Endodermal cell (in vitro differentiated cells): Measurements from ENCODE around the gene CRHR1. TPM values are rescaled to one million over a fixed set of nuclear protein-coding genes. Genes with fewer than 3 reads are reported as not detected.

Source experiments
- DNase-seq: peaks from one replicate; pipeline ENCODE4 v3.0.0-alpha.2; 2017
- H3K27ac ChIP-seq: 2 replicates; pipeline ENCODE4 v1.5.1; 2013; ENCODE audit warnings: mild to moderate bottlenecking, low read depth, low read length, moderate library complexity
- H3K27me3 ChIP-seq: 2 replicates; pipeline ENCODE4 v1.6.1; 2013; ENCODE audit warnings: mild to moderate bottlenecking, low read length, moderate library complexity; ENCODE audit not compliant: insufficient read depth, control insufficient read depth, poor library complexity, severe bottlenecking
- H3K36me3 ChIP-seq: 2 replicates; pipeline ENCODE4 v1.7.0; 2013; ENCODE audit warnings: mild to moderate bottlenecking, low read length, moderate library complexity; ENCODE audit not compliant: control insufficient read depth, insufficient read depth
- H3K4me1 ChIP-seq: one replicate; pipeline ENCODE4 v1.7.0; 2013; ENCODE audit warnings: low read length; ENCODE audit not compliant: control insufficient read depth, insufficient read depth
- H3K4me3 ChIP-seq: 2 replicates; pipeline ENCODE4 v1.5.1; 2013; ENCODE audit warnings: mild to moderate bottlenecking, low read length, moderate library complexity
- H3K9ac ChIP-seq: 2 replicates; pipeline ENCODE4 v1.6.1; 2013; ENCODE audit warnings: mild to moderate bottlenecking, low read length, moderate library complexity; ENCODE audit not compliant: poor library complexity, severe bottlenecking; ENCODE audit errors: extremely low read depth
- H3K9me3 ChIP-seq: 2 replicates; pipeline ENCODE4 v1.6.1; 2013; ENCODE audit warnings: mild to moderate bottlenecking, low read length, moderate library complexity; ENCODE audit not compliant: control insufficient read depth
- H3K27ac Mint-ChIP-seq: 2 replicates; pipeline ENCODE4 v1.8.0; 2020; ENCODE audit warnings: mixed read lengths
- H3K27me3 Mint-ChIP-seq: 2 replicates; pipeline ENCODE4 v1.8.0; 2021; ENCODE audit warnings: mild to moderate bottlenecking, mixed read lengths; ENCODE audit not compliant: insufficient read depth
- H3K36me3 Mint-ChIP-seq: 2 replicates; pipeline ENCODE4 v1.8.0; 2020; ENCODE audit warnings: low read depth, mixed read lengths
- H3K4me1 Mint-ChIP-seq: 2 replicates; pipeline ENCODE4 v1.8.0; 2020; ENCODE audit warnings: mixed read lengths
- H3K4me3 Mint-ChIP-seq: 2 replicates; pipeline ENCODE4 v1.8.0; 2020; ENCODE audit warnings: mild to moderate bottlenecking, moderate library complexity, mixed read lengths
- H3K9me3 Mint-ChIP-seq: 2 replicates; pipeline ENCODE4 v1.8.0; 2020; ENCODE audit warnings: mild to moderate bottlenecking, mixed read lengths
- CTCF ChIP-seq: fragments of 200-600 bp; sonication (generic); conservative IDR thresholded peaks from 2 replicates; pipeline ENCODE4 v1.5.0; 2021; ENCODE audit warnings: antibody characterized with exemption, mild to moderate bottlenecking
- whole genome bisulfite sequencing, 2 experiments: methylation state at CpG; one replicate each; pipeline versions ENCODE4 v1.1.5 to v1.1.7; 2013; ENCODE audit warnings: missing lambda C conversion rate in 2 of 2, mixed read lengths in 1 of 2; ENCODE audit not compliant: insufficient coverage in 1 of 2, insufficient read length in 1 of 2; 5-methylcytosine and 5-hydroxymethylcytosine counted together
- total RNA-seq, 2 donors: library from RNA; stranded (reverse); fragmentation: NEBNext Ultra II Directional in 1 of 2; extraction: Animal tissue kit (Norgen Biotek cat#: 25700) in 1 of 2; gene quantifications; 2 replicates in 1 of 2; 3 replicates in 1 of 2; pipeline ENCODE4 v1.2.1, GENCODE V29; 2021

CRHR1 gene
- total RNA-seq, 2 donors from 2014 or later, result 0.81 to 1.8 TPM

- Histone ChIP-seq H3K36me3 (no peaks in the 10 kb centered on the region), H3K4me1 (no peaks in the 10 kb centered on the region), H3K9me3 (no peaks in the 10 kb centered on the region), H3K27ac (no peak overlapping the region), H3K4me3 (no peak overlapping the region), H3K27me3 (peaks cover 7% of the 10 kb centered on the region), H3K9ac (no peak overlapping the region)
- Mint-ChIP-seq H3K27ac (no peak overlapping the region), H3K4me3 (no peak overlapping the region), H3K9me3 (no peaks in the 10 kb centered on the region), H3K36me3 (no peaks in the 10 kb centered on the region), H3K4me1 (peaks cover 13% of the 10 kb centered on the region), H3K27me3 (peaks cover 6% of the 10 kb centered on the region)
- WGBS, 2 experiments, result 86 to 93% methylated on average over 5 of the region's 5 CpGs
- TF ChIP-seq CTCF, result no peak
- no peak for DNase-seq
These were observed 87.6 kb downstream of the CRHR1 start for GRCh38 chr17:45871718-45872117.

GRCh38 chr17:45873728-45874127 is 89.6 kb downstream of the CRHR1 start:
- DNase-seq, result no peak
- Histone ChIP-seq H3K4me1 (no peaks in the 10 kb centered on the region), H3K4me3 (no peak overlapping the region), H3K9me3 (no peaks in the 10 kb centered on the region), H3K27ac (no peak overlapping the region), H3K9ac (no peak overlapping the region), H3K27me3 (peaks cover 23% of the 10 kb centered on the region), H3K36me3 (no peaks in the 10 kb centered on the region)
- Mint-ChIP-seq H3K27me3 (peaks cover 8% of the 10 kb centered on the region), H3K9me3 (no peaks in the 10 kb centered on the region), H3K4me1 (peaks cover 13% of the 10 kb centered on the region), H3K27ac (no peak overlapping the region), H3K36me3 (no peaks in the 10 kb centered on the region), H3K4me3 (no peak overlapping the region)
- 50 to 65% methylated on average over 6 of the region's 6 CpGs for WGBS, 2 experiments
- TF ChIP-seq CTCF, result no peak

DNA sequence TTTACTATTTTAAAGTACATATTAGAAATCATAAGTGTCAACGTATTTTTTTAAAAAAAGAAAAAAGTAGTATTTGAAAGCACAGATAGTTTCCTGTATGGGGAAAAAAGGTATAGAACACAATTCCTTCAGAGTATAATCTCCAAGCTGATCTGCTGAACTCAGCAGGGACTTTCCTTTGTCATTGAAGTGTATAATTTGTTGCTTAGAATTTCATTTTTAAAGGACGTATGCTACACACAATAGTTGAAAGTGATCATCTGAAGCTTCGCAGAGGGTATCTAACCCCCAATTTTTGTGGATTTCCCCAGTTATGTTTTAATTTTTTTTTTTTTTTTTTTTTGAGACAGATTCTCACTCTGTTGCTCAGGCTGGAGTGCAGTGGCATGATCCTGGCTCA is 90.0 kb downstream of the CRHR1 start:
- Mint-ChIP-seq H3K4me1 (peaks cover 13% of the 10 kb centered on the region), H3K27ac (no peak overlapping the region), H3K9me3 (no peaks in the 10 kb centered on the region), H3K36me3 (no peaks in the 10 kb centered on the region), H3K4me3 (no peak overlapping the region), H3K27me3 (peaks cover 8% of the 10 kb centered on the region)
- Histone ChIP-seq H3K4me3 (no peak overlapping the region), H3K4me1 (no peaks in the 10 kb centered on the region), H3K9me3 (no peaks in the 10 kb centered on the region), H3K27me3 (peaks cover 23% of the 10 kb centered on the region), H3K9ac (no peak overlapping the region), H3K27ac (no peak overlapping the region), H3K36me3 (no peaks in the 10 kb centered on the region)
- no peak for DNase-seq
- TF ChIP-seq CTCF, result no peak
- 81 to 85% methylated on average over 2 to 3 of the region's 3 CpGs for WGBS, 2 experiments
